Kasumi-1 (cell line): Measurements from ENCODE around the gene KRTAP4-5.
A peak's percentile ranks its signal among the peaks of the same experiment; 100 is the strongest.
"Not testable (repeated sequence)": the region's sequence is repeated elsewhere in the genome, so short reads cannot be mapped to it uniquely, and the experiment has no call there.

Experiments used
- DNase-seq, 2 experiments: peaks; one replicate each; lab custom pipeline; 2025; lab: John Stamatoyannopoulos, UW

The KRTAP4-5 gene

GRCh38 chr17:41147531-41148204, 2.0 kb downstream of the KRTAP4-5 start:
- no peak for DNase-seq

GRCh38 chr17:41145261-41145660, 4.4 kb downstream of the KRTAP4-5 start:
- no peak for DNase-seq

GRCh38 chr17:41144846-41145245, 4.8 kb downstream of the KRTAP4-5 start:
- no peak for DNase-seq

- DNase-seq, result no peak
Observed at GRCh38 chr17:41141361-41141760, 8.3 kb downstream of the KRTAP4-5 start.

GRCh38 chr17:41140360-41141131, 9.1 kb downstream of the KRTAP4-5 start, which contains the start of gene KRTAP4-6:
Gene KRTAP4-6, minus strand, starts transcription at chr17:41140544. Its CDS starts 57 bp downstream, at chr17:41140487.
- no peak for DNase-seq

GRCh38 chr17:41139865-41140264, 9.8 kb downstream of the KRTAP4-5 start:
- not testable (repeated sequence) for DNase-seq

- DNase-seq, result no peak
Observed at GRCh38 chr17:41133880-41134735, 15.5 kb downstream of the KRTAP4-5 start.

GRCh38 chr17:41131979-41132378, 17.6 kb downstream of the KRTAP4-5 start:
- DNase-seq, result no peak

- DNase-seq, result no peak
Observed at GRCh38 chr17:41127371-41127770, 22.3 kb downstream of the KRTAP4-5 start.

GRCh38 chr17:41126412-41126811, 23.2 kb downstream of the KRTAP4-5 start:
- DNase-seq, result no peak

- DNase-seq, result no peak
Observed at GRCh38 chr17:41125064-41125463, 24.6 kb downstream of the KRTAP4-5 start.

GRCh38 chr17:41123991-41124371, 25.6 kb downstream of the KRTAP4-5 start, which contains the start of gene KRTAP4-12:
Gene KRTAP4-12, minus strand, starts transcription at chr17:41124182. Its CDS starts 60 bp downstream, at chr17:41124122.
- not testable (repeated sequence) for DNase-seq

- DNase-seq, result not testable (repeated sequence)
Observed at GRCh38 chr17:41123292-41123990, 26.2 kb downstream of the KRTAP4-5 start.

- no peak for DNase-seq
Observed at GRCh38 chr17:41121742-41122141, 27.9 kb downstream of the KRTAP4-5 start.

- peak; percentile 56 to 59 for DNase-seq
Observed at GRCh38 chr17:41119696-41120690, 29.6 kb downstream of the KRTAP4-5 start.

- no peak for DNase-seq
Observed at GRCh38 chr17:41118721-41119120, 30.9 kb downstream of the KRTAP4-5 start.

- not testable (repeated sequence) for DNase-seq
Observed at GRCh38 chr17:41117846-41118386, 31.7 kb downstream of the KRTAP4-5 start, which contains the start of gene KRTAP4-11. Gene KRTAP4-11, minus strand, starts transcription at chr17:41118373. Its CDS starts 58 bp downstream, at chr17:41118315.

- DNase-seq, result no peak
Observed at GRCh38 chr17:41116297-41116696, 33.3 kb downstream of the KRTAP4-5 start.

GRCh38 chr17:41111151-41111885, 38.3 kb downstream of the KRTAP4-5 start:
- no peak for DNase-seq
